Keratinocyte (primary cell): Measurements from ENCODE around the gene METTL5. TPM values are rescaled to one million over a fixed set of nuclear protein-coding genes. Genes with fewer than 3 reads are reported as not detected.
"Not testable (repeated sequence)": the region's sequence is repeated elsewhere in the genome, so short reads cannot be mapped to it uniquely, and the experiment has no call there.

Experiments
- DNase-seq: peaks from one replicate; pipeline ENCODE4 v3.0.0-alpha.2; 2011; ENCODE audit warnings: low read depth, missing footprints, low spot score
- FAIRE-seq: peaks from 2 replicates; lab custom pipeline; 2011; peaks lifted over from hg19 to GRCh38; lab: Jason Lieb, UNC
- H2AFZ ChIP-seq: 2 replicates; pipeline ENCODE4 v1.6.0; 2012; ENCODE audit warnings: low read length, control low read depth, inconsistent platforms; ENCODE audit not compliant: control insufficient read depth
- H3K27ac ChIP-seq: 2 replicates; pipeline ENCODE4 v1.5.1; 2011; ENCODE audit warnings: low read length; ENCODE audit not compliant: control insufficient read depth, insufficient read depth
- H3K27me3 ChIP-seq: 3 replicates; pipeline ENCODE4 v1.6.0; 2011; ENCODE audit warnings: low read length; ENCODE audit not compliant: control insufficient read depth, insufficient read depth; ENCODE audit errors: extremely low read depth
- H3K36me3 ChIP-seq, 2 experiments: 2 replicates in 1 of 2; 3 replicates in 1 of 2; pipeline ENCODE4 v1.5.1; 2011; ENCODE audit warnings: low read length in 2 of 2, mild to moderate bottlenecking in 1 of 2; ENCODE audit not compliant: control insufficient read depth in 2 of 2, insufficient read depth in 2 of 2; ENCODE audit errors: extremely low read depth in 1 of 2
- H3K4me1 ChIP-seq: 3 replicates; pipeline ENCODE4 v1.5.1; 2011; ENCODE audit warnings: low read length; ENCODE audit not compliant: control insufficient read depth, insufficient read depth; ENCODE audit errors: extremely low read depth
- H3K4me2 ChIP-seq: 3 replicates; pipeline ENCODE4 v1.6.0; 2011; ENCODE audit warnings: low read depth, low read length; ENCODE audit not compliant: control insufficient read depth, insufficient read depth; ENCODE audit errors: extremely low read depth
- H3K4me3 ChIP-seq, 3 experiments: fragments of 200-600 bp in 1 of 3; sonication (generic) in 1 of 3; 2 replicates in 2 of 3; 3 replicates in 1 of 3; pipeline ENCODE4 v1.5.1; 2011 to 2016; ENCODE audit warnings: low read length in 3 of 3, mild to moderate bottlenecking in 3 of 3, control low read depth in 2 of 3, inconsistent platforms in 1 of 3, low read depth in 1 of 3, mixed read lengths in 1 of 3, mixed run types in 1 of 3, moderate library complexity in 1 of 3; ENCODE audit not compliant: control insufficient read depth in 2 of 3, insufficient read depth in 2 of 3; ENCODE audit errors: extremely low read depth in 1 of 3
- H3K79me2 ChIP-seq: 2 replicates; pipeline ENCODE4 v1.6.0; 2012; ENCODE audit warnings: low read length; ENCODE audit not compliant: control insufficient read depth, insufficient read depth
- H3K9ac ChIP-seq: 3 replicates; pipeline ENCODE4 v1.6.0; 2011; ENCODE audit warnings: low read length; ENCODE audit not compliant: control insufficient read depth, insufficient read depth; ENCODE audit errors: extremely low read depth
- H3K9me1 ChIP-seq: 3 replicates; pipeline ENCODE4 v1.6.0; 2011; ENCODE audit warnings: low read length; ENCODE audit not compliant: control insufficient read depth, insufficient read depth; ENCODE audit errors: extremely low read depth
- H3K9me3 ChIP-seq: 2 replicates; pipeline ENCODE4 v1.5.1; 2012; ENCODE audit warnings: low read depth, low read length; ENCODE audit not compliant: control insufficient read depth
- H4K20me1 ChIP-seq: 3 replicates; pipeline ENCODE4 v1.6.0; 2011; ENCODE audit warnings: low read length; ENCODE audit not compliant: control insufficient read depth, insufficient read depth; ENCODE audit errors: extremely low read depth
- EZH2 ChIP-seq: IDR thresholded peaks from one replicate; pipeline ENCODE4 v1.6.1; 2012; ENCODE audit warnings: inconsistent platforms, mild to moderate bottlenecking, low read length, moderate library complexity
- dilution Hi-C: fragments of 300-500 bp; cut with MboI; formaldehyde crosslinking; loops from one replicate; pipeline ENCODE4 v1.7.0; 2020; ENCODE audit warnings: low sequenced_read_pairs; ENCODE audit not compliant: extremely low pct_ligation_motif_present
- polyA minus RNA-seq, 3 experiments: library from RNA; depleted of rRNA, polyadenylated mRNA; stranded (reverse); fragments of >200 nt; gene quantifications; 1 replicate in 1 of 3; 2 replicates in 1 of 3; 3 replicates in 1 of 3; pipeline ENCODE4 v1.2.3, GENCODE V29; 2011
- polyA plus RNA-seq, 5 experiments: library from polyadenylated mRNA; depleted of rRNA in 3 of 5; stranded (reverse) in 3 of 5; stranded (forward) in 1 of 5; unstranded in 1 of 5; fragments of >200 nt; gene quantifications; 1 replicate in 1 of 5; 2 replicates in 3 of 5; 3 replicates in 1 of 5; pipeline versions ENCODE4 v1.2.1 to v1.2.3, GENCODE V29; 2011 to 2012; ENCODE audit warnings: missing spikeins in 2 of 5, low read depth in 1 of 5, low replicate concordance in 1 of 5
- TF ChIP-seq, protein P1 (sequence below), 3 experiments: IDR thresholded peaks in 1 of 3; conservative IDR thresholded peaks in 1 of 3; optimal IDR thresholded peaks in 1 of 3; 2 replicates in 2 of 3; 3 replicates in 1 of 3; pipeline versions ENCODE3 to v1.5.1; 2011; ENCODE audit warnings: low read length in 3 of 3, mild to moderate bottlenecking in 3 of 3, moderate library complexity in 2 of 3, control low read depth in 1 of 3, inconsistent platforms in 1 of 3; ENCODE audit not compliant: insufficient read depth in 2 of 3; ENCODE audit errors: extremely low read depth in 1 of 3

Gene METTL5
- polyA plus RNA-seq (63.7 to 119 TPM (median 69.4 TPM) in 3 replicates), polyA minus RNA-seq (10.1 to 20.4 TPM (median 10.4 TPM) in 3 replicates)
- polyA plus RNA-seq (2011; ENCODE audit: low read depth) = 127 TPM
- polyA plus RNA-seq (2011; cell fraction: cytosol; rRNA removed) = 62.3 and 96.8 TPM in 2 replicates
- polyA plus RNA-seq (2011; cell fraction: nucleus; rRNA removed) = 19.0 and 25.9 TPM in 2 replicates
- polyA plus RNA-seq (2012; ENCODE audit: low replicate concordance) = 86.7 and 106 TPM in 2 replicates
- polyA minus RNA-seq (2011; cell fraction: cytosol; rRNA and poly(A)+ RNA removed) = 31.8 TPM
- polyA minus RNA-seq (2011; cell fraction: nucleus; rRNA and poly(A)+ RNA removed) = 4.5 and 7.4 TPM in 2 replicates

DNA sequence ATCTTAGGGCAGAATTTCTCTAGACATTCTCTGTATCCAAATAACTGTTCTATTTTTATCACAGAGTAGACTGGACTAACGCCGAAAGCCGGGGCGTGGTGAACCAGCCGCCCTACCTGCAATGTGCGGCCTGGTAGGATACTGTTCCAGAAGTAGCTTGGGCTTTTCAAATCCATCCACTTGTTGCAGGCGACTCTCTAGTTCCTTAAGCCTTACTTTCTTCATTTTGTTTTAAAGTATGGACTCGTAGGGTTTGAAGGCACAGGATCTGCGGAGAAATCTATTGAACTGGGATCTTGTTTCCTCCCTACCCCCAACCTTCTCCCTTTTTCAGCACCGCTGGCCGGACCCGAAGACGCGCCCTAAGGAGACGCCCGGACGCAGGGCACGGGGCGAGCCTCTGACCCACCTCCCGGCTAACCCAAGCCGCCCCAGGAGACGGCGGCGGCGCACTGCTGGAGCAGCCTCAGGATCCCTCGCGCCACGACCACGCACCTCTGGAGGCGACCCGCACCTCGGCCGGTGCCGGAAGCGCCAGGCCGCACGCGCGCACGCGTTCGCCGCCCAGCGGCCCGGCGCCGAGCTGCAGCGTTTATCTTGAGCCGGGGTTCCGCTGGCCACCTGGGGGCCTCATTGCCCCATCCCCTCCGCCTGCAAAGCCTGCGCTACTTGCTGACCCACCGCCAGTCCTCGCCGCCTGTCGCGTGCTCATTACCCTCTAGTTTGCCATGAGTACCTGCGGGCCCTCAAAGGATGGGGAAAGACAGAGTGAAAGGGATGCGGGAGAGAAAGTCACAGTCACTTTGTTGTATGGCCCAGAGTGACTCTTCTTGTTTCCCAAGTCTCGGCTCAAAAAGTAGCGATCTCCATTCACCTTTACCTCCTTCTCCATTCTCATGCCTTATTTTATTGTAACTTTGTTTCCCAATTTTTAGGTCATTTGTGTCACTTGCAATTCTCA is at the start of gene METTL5:
Gene METTL5, minus strand, starts transcription at position 533 of the 961 bp plus-strand sequence. Its CDS starts 308 bp downstream, at position 225.
- Histone ChIP-seq H4K20me1 (peaks cover 10% of the 10 kb centered on the region), H3K4me1 (peaks cover 31% of the 10 kb centered on the region), H3K4me3 (peak within 1 kb of the TSS; percentile 85 to 96 (median 95)), H3K4me2 (peak within 1 kb of the TSS; percentile 90), H3K27ac (peak within 1 kb of the TSS; percentile 90), H3K9me3 (no peaks in the 10 kb centered on the region), H3K9me1 (no peaks in the 10 kb centered on the region), H2AFZ (peak within 1 kb of the TSS; percentile 93), H3K27me3 (no peaks in the 10 kb centered on the region), H3K36me3 (peaks cover 0 to 4% of the 10 kb centered on the region in 2 experiments), H3K9ac (peak within 1 kb of the TSS; percentile 86), H3K79me2 (peaks cover 56% of the 10 kb centered on the region)
- DNase-seq (no peak), FAIRE-seq (no peak)
- no peak for TF ChIP-seq EZH2
- TF ChIP-seq, protein P1, sequence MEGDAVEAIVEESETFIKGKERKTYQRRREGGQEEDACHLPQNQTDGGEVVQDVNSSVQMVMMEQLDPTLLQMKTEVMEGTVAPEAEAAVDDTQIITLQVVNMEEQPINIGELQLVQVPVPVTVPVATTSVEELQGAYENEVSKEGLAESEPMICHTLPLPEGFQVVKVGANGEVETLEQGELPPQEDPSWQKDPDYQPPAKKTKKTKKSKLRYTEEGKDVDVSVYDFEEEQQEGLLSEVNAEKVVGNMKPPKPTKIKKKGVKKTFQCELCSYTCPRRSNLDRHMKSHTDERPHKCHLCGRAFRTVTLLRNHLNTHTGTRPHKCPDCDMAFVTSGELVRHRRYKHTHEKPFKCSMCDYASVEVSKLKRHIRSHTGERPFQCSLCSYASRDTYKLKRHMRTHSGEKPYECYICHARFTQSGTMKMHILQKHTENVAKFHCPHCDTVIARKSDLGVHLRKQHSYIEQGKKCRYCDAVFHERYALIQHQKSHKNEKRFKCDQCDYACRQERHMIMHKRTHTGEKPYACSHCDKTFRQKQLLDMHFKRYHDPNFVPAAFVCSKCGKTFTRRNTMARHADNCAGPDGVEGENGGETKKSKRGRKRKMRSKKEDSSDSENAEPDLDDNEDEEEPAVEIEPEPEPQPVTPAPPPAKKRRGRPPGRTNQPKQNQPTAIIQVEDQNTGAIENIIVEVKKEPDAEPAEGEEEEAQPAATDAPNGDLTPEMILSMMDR (optimal IDR thresholded peaks at IDR 0.05 in 1 of 3, IDR thresholded peaks at IDR 0.05 in 1 of 3, conservative IDR thresholded peaks at IDR 0.05 in 1 of 3; ENCODE audit: extremely low read depth in 1 of 3, insufficient read depth in 2 of 3, low read length in 3 of 3) = peak; percentile 84 to 94 (median 89)
- dilution Hi-C loops = no loop called here

DNA sequence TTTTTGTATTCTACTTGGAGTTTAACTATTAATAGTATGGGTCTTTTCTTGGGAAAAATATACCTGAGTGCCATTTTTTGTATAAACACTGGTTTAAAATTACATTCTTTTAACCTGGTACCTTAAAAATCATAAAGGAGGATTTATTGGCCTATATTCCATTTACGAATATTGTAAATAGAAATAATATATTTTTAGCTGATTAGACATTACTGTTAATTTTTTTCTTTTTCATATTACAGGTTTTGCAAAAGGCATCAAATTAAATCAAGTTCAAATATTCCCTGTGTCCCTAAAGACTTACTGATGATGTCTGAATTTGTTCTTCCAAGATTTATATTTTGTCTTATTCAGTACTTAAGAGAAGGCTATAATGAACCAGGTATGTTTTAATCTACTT is 47.3 kb upstream of the METTL5 start:
- TF ChIP-seq, protein P1 (optimal IDR thresholded peaks at IDR 0.05 in 1 of 3, IDR thresholded peaks at IDR 0.05 in 1 of 3, conservative IDR thresholded peaks at IDR 0.05 in 1 of 3; ENCODE audit: extremely low read depth in 1 of 3, insufficient read depth in 2 of 3, low read length in 3 of 3) = no peak
- no peak for TF ChIP-seq EZH2
- Histone ChIP-seq H3K4me3 (no peak overlapping the region), H3K27ac (no peak overlapping the region), H3K27me3 (no peaks in the 10 kb centered on the region), H3K9ac (no peak overlapping the region), H3K9me1 (no peaks in the 10 kb centered on the region), H3K79me2 (peaks cover 3% of the 10 kb centered on the region), H3K4me2 (no peak overlapping the region), H2AFZ (no peak overlapping the region), H3K36me3 (no peaks in the 10 kb centered on the region), H3K9me3 (no peaks in the 10 kb centered on the region), H3K4me1 (no peaks in the 10 kb centered on the region), H4K20me1 (no peaks in the 10 kb centered on the region)
- dilution Hi-C loops = no loop called here
- FAIRE-seq (no peak), DNase-seq (no peak)

DNA sequence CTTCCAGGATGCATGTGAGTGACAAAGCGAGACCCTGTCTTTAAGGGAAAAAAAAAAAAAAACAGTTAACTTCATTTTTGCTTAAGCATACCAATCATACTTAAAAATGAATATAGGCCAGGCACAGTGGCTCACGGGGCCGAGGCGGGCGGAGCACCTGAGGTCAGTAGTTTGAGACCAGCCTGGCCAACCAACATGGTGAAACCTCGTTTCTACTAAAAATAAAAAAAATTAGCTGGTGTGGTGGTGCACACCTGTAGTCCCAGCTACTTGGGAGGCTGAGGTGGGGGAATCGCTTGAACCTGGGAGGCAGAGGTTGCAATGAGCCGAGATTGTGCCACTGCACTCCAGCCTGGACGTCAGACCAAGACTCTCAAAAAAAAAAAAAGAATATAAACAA is 46.7 kb upstream of the METTL5 start:
- H3K9ac ChIP-seq, H3K9me3 ChIP-seq, H4K20me1 ChIP-seq, H3K27me3 ChIP-seq, H3K79me2 ChIP-seq, DNase-seq, H3K4me1 ChIP-seq, H3K9me1 ChIP-seq, H2AFZ ChIP-seq, H3K36me3 ChIP-seq, dilution Hi-C loops, FAIRE-seq, H3K4me2 ChIP-seq, H3K27ac ChIP-seq, H3K4me3 ChIP-seq: not testable (repeated sequence)
